GM12878 (cell line): ENCODE measurements around the gene PRDM1. TPM values are rescaled to one million over a fixed set of nuclear protein-coding genes. Genes with fewer than 3 reads are reported as not detected.

Experiments used
- ATAC-seq: fragments of 200-7000 bp; cut with Tn5 transposase; 3 replicates; pipeline ENCODE4 v1.9.1; 2020; ENCODE audit warnings: mild to moderate bottlenecking, moderate library complexity
- BruUV-seq: library from RNA; stranded (reverse); fragments of 400-500 nt; replicated peaks from 2 replicates; lab custom pipeline; 2021; lab: Mats Ljungman, UMichigan
- CTCF ChIA-PET: fragments of 300-600 bp; sonication (Branson Sonifier 250); formaldehyde crosslinking; extraction: SDS; loops from one replicate; lab custom pipeline; 2021; ENCODE audit warnings: inconsistent platforms; lab: Yijun Ruan, JAX
- POLR2A ChIA-PET: fragments of 350-600 bp; formaldehyde crosslinking; extraction: SDS; loops from one replicate; lab custom pipeline; 2021; ENCODE audit warnings: inconsistent platforms; lab: Charles Lee
- RAD21 ChIA-PET: fragments of 300-600 bp; sonication (Branson Sonifier 250); formaldehyde crosslinking; loops from one replicate; lab custom pipeline; 2023; ENCODE audit warnings: antibody characterized with exemption; ENCODE audit not compliant: unreplicated experiment; lab: Charles Lee
- SMC1A ChIA-PET: fragments of 300-600 bp; sonication (Branson Sonifier 250); formaldehyde crosslinking; loops from one replicate; lab custom pipeline; 2023; ENCODE audit not compliant: unreplicated experiment, uncharacterized antibody; lab: Charles Lee
- DNase-seq: peaks from one replicate; pipeline ENCODE4 v3.0.0-alpha.2; 2011; ENCODE audit warnings: low read depth, low spot score
- FAIRE-seq: peaks from 3 replicates; lab custom pipeline; 2011; peaks lifted over from hg19 to GRCh38; lab: Jason Lieb, UNC
- H2AFZ ChIP-seq: 2 replicates; pipeline ENCODE4 v1.6.0; 2011; ENCODE audit warnings: low read depth, low read length, control low read depth; ENCODE audit not compliant: control insufficient read depth
- H3K27ac ChIP-seq: 2 replicates; pipeline ENCODE4 v1.5.1; 2011; ENCODE audit warnings: control low read depth; ENCODE audit not compliant: control insufficient read depth, insufficient read depth
- H3K27me3 ChIP-seq, 2 experiments: replicated peaks in 1 of 2; 2 replicates each; pipeline versions ENCODE4 v1.6.0 to v1.6.1; 2011; ENCODE audit warnings: low read length in 1 of 2; ENCODE audit not compliant: control insufficient read depth in 2 of 2, insufficient read depth in 2 of 2
- H3K36me3 ChIP-seq, 2 experiments: 2 replicates each; pipeline ENCODE4 v1.5.1; 2011; ENCODE audit warnings: low read length in 1 of 2; ENCODE audit not compliant: control insufficient read depth in 2 of 2, insufficient read depth in 2 of 2
- H3K4me1 ChIP-seq: 2 replicates; pipeline ENCODE4 v1.6.1; 2011; ENCODE audit warnings: mild to moderate bottlenecking, low read length, moderate library complexity, mixed read lengths; ENCODE audit not compliant: control insufficient read depth, insufficient read depth
- H3K4me2 ChIP-seq: 2 replicates; pipeline ENCODE4 v1.6.0; 2011; ENCODE audit warnings: control low read depth; ENCODE audit not compliant: control insufficient read depth, insufficient read depth
- H3K4me3 ChIP-seq: fragments of 200-600 bp; sonication (generic); 2 replicates; pipeline ENCODE4 v1.5.1; 2016
- H3K79me2 ChIP-seq: 2 replicates; pipeline ENCODE4 v1.6.0; 2011; ENCODE audit warnings: low read length; ENCODE audit not compliant: control insufficient read depth, insufficient read depth
- H3K9ac ChIP-seq: 2 replicates; pipeline ENCODE4 v1.8.0; 2011; ENCODE audit warnings: low read length, control low read depth, mixed read lengths; ENCODE audit not compliant: control insufficient read depth, insufficient read depth
- H3K9me3 ChIP-seq: replicated peaks from 3 replicates; pipeline ENCODE4 v1.5.1; 2011; ENCODE audit warnings: mild to moderate bottlenecking, low read length; ENCODE audit not compliant: control insufficient read depth, insufficient read depth
- H4K20me1 ChIP-seq: 2 replicates; pipeline ENCODE4 v1.6.0; 2011; ENCODE audit not compliant: control insufficient read depth, insufficient read depth
- ATF2 ChIP-seq: IDR thresholded peaks from 2 replicates; pipeline ENCODE4 v1.6.1; 2012; ENCODE audit warnings: low read length, inconsistent platforms
- BHLHE40 ChIP-seq, 2 experiments: fragments of 450-650 bp in 1 of 2; IDR thresholded peaks; 2 replicates each; pipeline ENCODE4 v1.6.1; 2011 to 2017; ENCODE audit warnings: low read depth in 2 of 2, borderline replicate concordance in 1 of 2, improper control_type of control experiment in 1 of 2, low read length in 1 of 2, mild to moderate bottlenecking in 1 of 2
- CHD2 ChIP-seq: IDR thresholded peaks from 2 replicates; pipeline ENCODE4 v1.6.1; 2011; ENCODE audit warnings: low read depth, low read length, improper control_type of control experiment, borderline replicate concordance
- HCFC1 ChIP-seq: fragments of 150-350 bp; IDR thresholded peaks from 2 replicates; pipeline ENCODE4 v1.6.1; 2014; ENCODE audit warnings: low read length
- HDAC6 ChIP-seq: fragments of 200-600 bp; sonication (generic); IDR thresholded peaks from one replicate; pipeline ENCODE4 v1.8.0; 2017; ENCODE audit warnings: antibody characterized with exemption; ENCODE audit not compliant: unreplicated experiment
- IRF5 ChIP-seq: fragments of 450-650 bp; IDR thresholded peaks from 2 replicates; pipeline ENCODE4 v1.6.1; 2017; ENCODE audit warnings: borderline replicate concordance
- KLF5 ChIP-seq: fragments of 450-650 bp; IDR thresholded peaks from 2 replicates; pipeline ENCODE4 v1.6.1; 2014; ENCODE audit warnings: mild to moderate bottlenecking; ENCODE audit not compliant: partially characterized antibody
- NFYA ChIP-seq: IDR thresholded peaks from 2 replicates; pipeline ENCODE4 v1.6.1; 2011; ENCODE audit warnings: low read depth, mild to moderate bottlenecking, low read length, improper control_type of control experiment, borderline replicate concordance
- PAX5 ChIP-seq: IDR thresholded peaks from 2 replicates; pipeline ENCODE4 v1.6.1; 2011; ENCODE audit warnings: low read depth, low read length, borderline replicate concordance
- PML ChIP-seq: IDR thresholded peaks from 2 replicates; pipeline ENCODE4 v1.6.1; 2012; ENCODE audit warnings: low read length, inconsistent platforms
- RCOR1 ChIP-seq: conservative IDR thresholded peaks from 2 replicates; pipeline ENCODE4 v1.6.1; 2012; ENCODE audit warnings: low read depth, low read length, improper control_type of control experiment
- SKIL ChIP-seq: fragments of 450-650 bp; IDR thresholded peaks from 2 replicates; pipeline ENCODE4 v1.6.1; 2017; ENCODE audit warnings: mild to moderate bottlenecking, low read depth, inconsistent platforms; ENCODE audit not compliant: poor library complexity, severe bottlenecking
- SMAD5 ChIP-seq: IDR thresholded peaks from 2 replicates; pipeline ENCODE4 v1.6.1; 2016; ENCODE audit warnings: antibody characterized with exemption, low read depth
- SP1 ChIP-seq: IDR thresholded peaks from one replicate; pipeline ENCODE4 v1.6.1; 2011; ENCODE audit warnings: low read depth, low read length
- STAT1 ChIP-seq: fragments of 450-650 bp; conservative IDR thresholded peaks from 2 replicates; pipeline ENCODE4 v1.6.1; 2014; ENCODE audit warnings: antibody characterized with exemption, mild to moderate bottlenecking
- SUZ12 ChIP-seq: fragments of 200-600 bp; sonication (generic); IDR thresholded peaks from one replicate; pipeline ENCODE4 v1.6.1; 2018; ENCODE audit warnings: antibody characterized with exemption, mild to moderate bottlenecking; ENCODE audit not compliant: unreplicated experiment
- TCF3 ChIP-seq: IDR thresholded peaks from 2 replicates; pipeline ENCODE4 v1.6.1; 2012; ENCODE audit warnings: low read depth, mild to moderate bottlenecking, low read length, borderline replicate concordance; ENCODE audit not compliant: insufficient read depth
- TCF7 ChIP-seq: IDR thresholded peaks from 2 replicates; pipeline ENCODE4 v1.6.1; 2014; ENCODE audit warnings: antibody characterized with exemption, borderline replicate concordance
- YBX1 ChIP-seq: fragments of 450-650 bp; IDR thresholded peaks from 2 replicates; pipeline ENCODE4 v1.6.1; 2016; ENCODE audit warnings: antibody characterized with exemption
- ZZZ3 ChIP-seq: IDR thresholded peaks from 2 replicates; pipeline ENCODE4 v1.6.1; 2011; ENCODE audit warnings: low read depth; ENCODE audit not compliant: control insufficient read depth, insufficient read length
- WGBS: methylation state at CpG from one replicate; pipeline ENCODE4 v1.1.6; 2016; ENCODE audit warnings: low lambda C conversion rate; ENCODE audit not compliant: insufficient replicate concordance, insufficient coverage; ENCODE audit errors: missing lambda C conversion rate; 5-methylcytosine and 5-hydroxymethylcytosine counted together
- in situ Hi-C: fragments of 300-500 bp; cut with MboI; formaldehyde crosslinking; loops from 9 replicates; pipeline ENCODE4 v1.14.3; 2018; ENCODE audit warnings: mixed read lengths
- intact Hi-C: fragments of 100-400 bp; cut with micrococcal nuclease; formaldehyde crosslinking; loops from one replicate; pipeline ENCODE4 v1.14.2; 2022; ENCODE audit not compliant: unreplicated experiment
- polyA plus RNA-seq, 11 experiments: library from polyadenylated mRNA; depleted of rRNA in 4 of 11; unstranded in 6 of 11; stranded (reverse) in 5 of 11; fragments of >200 nt; fragmentation: Nextera tagmentation in 4 of 11; fragmentation: Illumina TruSeq in 1 of 11; extraction: Ambion mirVana in 4 of 11; extraction: Trizol in 1 of 11; gene quantifications; 1 replicate in 1 of 11; 2 replicates in 10 of 11; pipeline versions ENCODE4 v1.2.1 to v1.2.3, GENCODE V29; 2011 to 2016; ENCODE audit warnings: inconsistent platforms in 2 of 11, missing spikeins in 2 of 11, low read depth in 1 of 11
- total RNA-seq, 4 experiments: library from RNA; depleted of rRNA in 3 of 4; stranded (reverse); fragments of >200 nt in 3 of 4; fragmentation: Illumina TruSeq in 1 of 4; extraction: Trizol in 1 of 4; gene quantifications; 2 replicates each; pipeline versions ENCODE4 v1.2.1 to v1.2.3, GENCODE V29; 2013 to 2021

PRDM1 gene
- total and polyA plus RNA-seq, 10 of the 15 experiments (the other 5 are each of a cell fraction or from before 2014, with no cell fraction given): 1.9 to 15.8 (median 4.1) TPM

- ChIA-PET CTCF (no interaction called here), RAD21 (interaction anchor here (0.7 kb wide), 1 partner anchor 178 kb away, joined by 3 read pairs; no protein-coding TSS in a partner anchor), POLR2A (no interaction called here), SMC1A (interaction anchor here (0.6 to 1.5 kb wide), 5 partner anchors 11 to 87 kb away, joined by 3 to 6 read pairs (median 4); no protein-coding TSS in a partner anchor)
- 85% methylated on average over 16 of the region's 16 CpGs for WGBS
- Histone ChIP-seq H3K36me3 (no peaks in the 10 kb centered on the region), H3K27ac (no peak overlapping the region), H3K4me2 (no peak overlapping the region), H2AFZ (no peak overlapping the region), H3K4me1 (peaks cover 17% of the 10 kb centered on the region), H4K20me1 (no peaks in the 10 kb centered on the region), H3K9ac (no peak overlapping the region), H3K27me3 (no peaks in the 10 kb centered on the region), H3K4me3 (no peak overlapping the region), H3K9me3 (no peaks in the 10 kb centered on the region), H3K79me2 (no peaks in the 10 kb centered on the region)
- FAIRE-seq (no peak), DNase-seq (no peak), ATAC-seq (no peak)
- BruUV-seq: no TSS peak
- no peak for TF ChIP-seq SMAD5
- TF ChIP-seq SKIL: no peak
- no peak for TF ChIP-seq CHD2
- TF ChIP-seq BHLHE40 (IDR thresholded peaks at IDR 0.05; ENCODE audit: borderline replicate concordance in 1 of 2, low read depth in 2 of 2, low read length in 1 of 2): no peak
- no peak for TF ChIP-seq RCOR1
- TF ChIP-seq ZZZ3: no peak
- TF ChIP-seq NFYA: no peak
- no peak for TF ChIP-seq STAT1
- TF ChIP-seq SUZ12: no peak
- no peak for TF ChIP-seq HCFC1
- TF ChIP-seq HDAC6: no peak
- no peak for TF ChIP-seq SP1
- no peak for TF ChIP-seq YBX1
- no peak for TF ChIP-seq TCF7
- TF ChIP-seq KLF5: no peak
- TF ChIP-seq PAX5: no peak
- no peak for TF ChIP-seq IRF5
- no peak for TF ChIP-seq ATF2
- TF ChIP-seq TCF3: no peak
- TF ChIP-seq PML: no peak
- intact Hi-C loops (no loop called here), in situ Hi-C loops (no loop called here)
Observed at GRCh38 chr6:106135911-106136571, 49.9 kb downstream of the PRDM1 start.
